Activated CD4-positive, alpha-beta T cell treated with anti-CD3 and anti-CD28 coated beads, Interleukin-2, amount 50 U/mL, for 1 hour (primary cell): ENCODE results near the gene TMEM132D.

Experiments
- DNase-seq: peaks from one replicate; pipeline ENCODE4 v3.0.0-alpha.2; 2020

Gene TMEM132D

GRCh38 chr12:129871991-129872972 lies 31.5 kb downstream of the TMEM132D start:
- DNase-seq, result no peak

DNA sequence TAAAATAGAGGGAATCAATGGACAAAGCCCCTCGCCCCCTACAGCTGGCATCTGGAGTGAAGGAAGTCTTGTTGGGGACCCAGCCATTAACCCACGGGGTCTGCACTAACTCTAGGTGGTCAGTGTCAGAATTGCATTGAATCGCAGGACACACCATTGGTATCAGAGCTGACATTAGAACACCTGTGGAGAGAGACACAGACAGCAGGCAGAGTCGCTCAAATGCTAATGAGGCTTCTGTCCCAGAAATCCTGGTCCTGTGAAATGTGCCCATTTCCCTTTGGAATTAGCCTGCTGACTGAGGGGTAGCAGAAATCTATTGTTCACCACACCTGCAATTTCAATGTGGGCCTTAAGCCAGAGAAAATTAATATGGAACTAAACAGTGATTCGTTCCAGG lies 33.0 kb downstream of the TMEM132D start:
- no peak for DNase-seq

- no peak for DNase-seq
Observed at GRCh38 chr12:129870136-129870535, 33.7 kb downstream of the TMEM132D start.

DNA sequence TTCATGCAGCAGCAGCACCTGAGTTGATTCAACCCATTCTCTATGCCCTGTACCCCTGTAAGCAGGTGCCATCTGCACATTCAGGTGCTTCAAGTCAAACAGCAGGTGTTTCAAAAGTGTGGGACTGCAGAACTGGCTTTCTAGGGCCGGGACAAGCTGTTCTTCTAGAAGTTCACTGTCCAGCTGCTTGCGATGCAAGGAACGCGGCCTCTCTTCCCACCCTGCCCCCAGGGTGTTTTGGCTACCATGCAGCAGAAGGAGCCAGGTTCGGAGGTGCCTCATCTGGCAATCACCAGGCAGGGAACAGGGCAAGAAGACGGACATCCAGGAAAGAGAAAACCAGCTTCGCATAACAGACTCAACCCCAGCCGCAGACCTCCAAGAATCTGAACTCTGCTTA lies 35.2 kb downstream of the TMEM132D start:
- no peak for DNase-seq

DNA sequence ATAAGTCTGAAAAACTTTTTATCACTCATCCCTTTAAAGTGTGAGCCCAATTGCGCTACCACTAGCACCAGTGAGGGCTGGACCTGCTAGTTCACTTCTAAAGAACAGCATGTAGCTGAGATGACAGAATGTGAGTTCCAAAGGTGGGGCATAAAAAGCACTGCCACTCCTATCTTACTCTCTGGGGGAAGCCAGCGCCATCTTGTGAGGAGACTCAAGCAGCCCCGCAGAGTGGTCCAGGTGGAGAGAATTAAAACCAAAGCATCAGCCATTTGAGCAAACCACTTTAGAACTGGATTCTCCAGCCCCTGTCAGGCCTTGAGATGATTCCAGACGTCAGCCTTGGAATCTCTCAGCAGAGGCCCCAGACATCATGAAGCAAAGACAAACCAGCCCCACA lies 39.9 kb downstream of the TMEM132D start:
- no peak for DNase-seq

DNA sequence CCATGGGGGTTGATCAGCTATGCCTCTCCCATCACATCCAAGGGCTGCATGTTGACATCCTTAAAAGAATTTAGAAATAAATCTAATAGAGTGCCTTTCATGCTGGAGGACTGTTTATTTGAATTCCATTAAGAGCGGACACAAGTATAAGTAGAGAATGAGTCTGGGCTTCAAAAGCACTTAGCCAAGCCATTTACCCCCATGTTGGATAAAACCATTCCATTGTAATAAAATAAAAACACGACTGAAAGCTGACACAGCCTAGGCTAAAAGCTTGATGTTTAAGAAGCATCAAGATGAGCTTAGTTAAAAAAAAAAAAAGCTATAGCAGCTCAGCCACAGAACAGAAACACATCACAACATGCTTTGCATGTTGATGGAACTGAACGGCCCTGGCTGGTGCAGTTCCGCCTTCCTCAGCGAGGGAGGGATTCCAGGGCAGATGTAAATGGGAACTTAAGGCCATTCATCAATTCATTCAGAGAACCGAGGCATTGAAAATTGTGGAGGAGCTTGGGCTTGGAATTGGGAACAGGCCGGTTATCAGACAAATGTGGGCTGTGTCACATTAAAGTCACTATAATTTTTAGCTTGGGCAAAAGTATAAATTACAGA lies 41.2 kb downstream of the TMEM132D start:
- DNase-seq, result no peak

- no peak for DNase-seq
Observed at GRCh38 chr12:129861951-129862350, 41.9 kb downstream of the TMEM132D start.

- DNase-seq, result no peak
Observed at GRCh38 chr12:129854591-129854990, 49.2 kb downstream of the TMEM132D start.

DNA sequence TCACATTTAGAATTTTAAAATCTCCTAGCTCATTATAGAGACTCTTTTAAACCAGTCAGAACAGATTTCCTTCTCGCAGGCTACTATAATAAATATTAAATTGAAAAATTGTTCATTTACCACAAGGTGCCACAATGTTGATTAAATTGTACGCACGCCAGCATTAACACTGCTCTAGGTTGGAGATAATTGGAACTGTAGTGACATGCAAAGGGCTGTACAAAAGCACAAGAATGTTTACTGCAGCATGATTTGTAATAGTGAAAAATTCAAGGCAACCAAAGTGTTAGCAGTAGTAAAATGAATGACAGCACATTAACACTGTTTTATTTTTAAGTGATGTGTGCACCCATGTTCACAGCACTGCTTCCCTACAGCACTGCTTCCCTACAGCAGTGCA lies 52.5 kb downstream of the TMEM132D start:
- DNase-seq, result no peak

DNA sequence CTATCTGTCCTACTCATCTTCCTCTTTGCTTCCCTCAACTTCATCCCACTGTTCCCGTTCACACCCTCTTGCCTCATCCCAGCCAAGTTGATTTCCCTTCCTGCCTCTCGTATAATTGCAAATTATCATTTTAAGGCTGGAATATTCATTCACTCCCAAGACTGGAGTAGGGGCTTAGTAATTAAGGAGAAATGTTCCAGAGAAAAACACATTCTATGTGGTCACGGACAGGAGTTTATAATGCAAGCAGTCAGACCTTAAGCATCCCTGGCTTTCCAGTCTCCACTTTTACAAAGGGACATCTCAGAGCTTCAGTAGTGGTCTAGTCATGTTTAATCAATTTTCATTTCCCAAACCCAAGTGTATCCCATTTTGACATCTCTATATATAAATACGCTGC lies 54.9 kb downstream of the TMEM132D start:
- no peak for DNase-seq

GRCh38 chr12:129847063-129847462 lies 56.8 kb downstream of the TMEM132D start:
- DNase-seq, result no peak

DNA sequence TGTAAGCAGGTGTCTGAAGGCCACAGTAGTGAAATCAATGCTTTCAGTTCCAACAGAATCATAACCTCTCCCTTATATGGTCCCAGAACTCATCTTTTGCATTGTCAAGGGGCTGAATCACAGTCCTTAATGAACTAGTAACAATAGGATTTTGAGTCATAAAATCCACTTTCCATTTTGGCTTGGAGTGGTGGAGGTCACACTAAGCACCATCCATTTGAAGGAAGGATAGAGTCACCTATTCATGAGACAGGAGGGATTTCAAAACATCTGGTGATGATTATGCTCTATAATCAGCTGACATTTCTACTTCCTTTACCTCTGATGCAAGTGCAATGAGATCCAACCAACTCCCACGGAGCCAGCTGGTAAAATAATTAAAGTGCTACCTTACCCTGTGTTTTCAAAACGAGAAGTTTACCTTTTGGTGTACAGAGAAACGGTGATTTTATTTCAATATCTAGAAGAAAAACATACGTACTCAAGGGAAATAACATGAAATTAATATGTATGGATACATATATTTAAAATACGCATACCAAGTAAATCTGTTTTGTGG lies 59.1 kb downstream of the TMEM132D start:
- no peak for DNase-seq

GRCh38 chr12:129841251-129841650 lies 62.6 kb downstream of the TMEM132D start:
- no peak for DNase-seq

DNA sequence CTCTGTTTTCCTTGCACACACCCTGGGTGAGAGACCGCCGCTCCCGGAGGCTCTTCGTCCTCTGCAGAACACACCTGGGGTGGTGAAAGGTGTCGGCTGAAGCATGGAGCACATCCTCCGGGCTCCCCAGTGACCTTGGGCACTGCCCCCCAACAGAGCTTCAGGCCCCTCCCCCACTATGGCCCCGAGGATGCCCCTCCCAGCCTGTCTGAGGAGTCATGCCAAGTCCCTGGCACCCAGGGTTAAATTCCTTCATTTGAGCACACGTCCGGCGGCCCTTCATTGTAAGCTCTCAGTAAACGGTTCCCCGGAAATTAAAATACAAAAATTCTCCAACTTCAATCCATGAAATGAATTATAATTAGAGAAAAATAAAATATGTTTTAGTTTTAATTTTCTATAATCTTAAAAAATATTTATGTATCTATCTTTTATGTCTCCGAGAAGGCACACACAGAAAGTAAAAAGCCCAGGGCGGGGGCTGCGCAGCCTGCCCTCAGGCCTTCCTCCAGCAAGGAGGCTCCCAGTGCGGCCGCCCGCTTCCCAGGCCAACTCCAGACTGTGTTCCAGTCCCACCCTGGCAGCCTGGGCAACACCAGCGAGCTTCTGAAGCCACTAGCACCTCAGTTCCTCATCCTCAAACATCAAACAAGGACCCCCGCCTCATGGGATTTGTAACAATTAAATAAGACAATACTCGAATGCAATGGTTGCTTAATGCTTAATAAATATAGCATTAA lies 63.5 kb downstream of the TMEM132D start:
- DNase-seq, result no peak

DNA sequence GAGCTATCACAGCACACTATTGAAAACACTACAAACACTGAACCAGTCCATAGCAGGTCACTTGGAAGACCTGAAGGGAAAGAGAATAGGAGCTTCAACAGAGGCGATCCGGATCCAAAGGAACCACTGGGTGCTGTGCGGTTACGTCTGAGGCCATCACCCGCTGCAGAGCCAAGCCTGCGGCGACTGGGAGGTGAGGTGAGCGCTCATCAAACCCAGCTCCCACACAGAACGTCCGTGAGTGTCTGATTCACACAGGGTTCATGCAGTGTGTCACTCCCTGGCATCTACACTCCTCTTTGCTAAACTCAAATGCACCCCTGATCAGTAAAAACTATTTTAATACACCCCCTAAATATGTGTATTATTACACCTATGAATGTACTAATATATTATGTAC lies 64.1 kb downstream of the TMEM132D start:
- DNase-seq, result no peak

- no peak for DNase-seq
Observed at GRCh38 chr12:129831294-129831693, 72.5 kb downstream of the TMEM132D start.

- no peak for DNase-seq
Observed at GRCh38 chr12:129830796-129831195, 73.0 kb downstream of the TMEM132D start.

DNA sequence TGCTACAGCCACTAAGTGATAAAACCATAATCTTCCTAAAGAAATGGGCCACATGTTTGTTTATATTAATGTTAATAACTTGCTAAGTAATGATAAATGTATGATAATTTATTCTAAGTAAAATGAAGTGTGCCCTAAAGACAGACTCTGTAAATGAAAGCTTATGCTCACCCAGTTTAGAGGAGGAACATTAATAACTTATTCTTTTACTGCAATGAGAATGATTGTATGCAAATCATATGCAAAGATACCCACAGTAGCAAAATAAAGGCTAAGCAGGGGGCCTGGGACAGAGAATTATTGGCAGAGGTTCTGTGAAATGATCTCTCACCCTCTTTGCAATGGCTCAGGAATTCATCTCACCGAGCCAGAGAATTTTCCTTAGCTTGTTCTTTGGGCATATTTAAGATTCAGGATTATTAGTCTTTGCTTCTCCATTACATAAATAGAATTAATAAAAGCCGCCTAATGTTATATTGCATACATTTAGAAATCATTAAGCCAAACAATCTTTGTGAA lies 75.9 kb downstream of the TMEM132D start:
- DNase-seq, result no peak

- no peak for DNase-seq
Observed at GRCh38 chr12:129827102-129827865, 76.5 kb downstream of the TMEM132D start.

- DNase-seq, result no peak
Observed at GRCh38 chr12:129826273-129826672, 77.6 kb downstream of the TMEM132D start.

DNA sequence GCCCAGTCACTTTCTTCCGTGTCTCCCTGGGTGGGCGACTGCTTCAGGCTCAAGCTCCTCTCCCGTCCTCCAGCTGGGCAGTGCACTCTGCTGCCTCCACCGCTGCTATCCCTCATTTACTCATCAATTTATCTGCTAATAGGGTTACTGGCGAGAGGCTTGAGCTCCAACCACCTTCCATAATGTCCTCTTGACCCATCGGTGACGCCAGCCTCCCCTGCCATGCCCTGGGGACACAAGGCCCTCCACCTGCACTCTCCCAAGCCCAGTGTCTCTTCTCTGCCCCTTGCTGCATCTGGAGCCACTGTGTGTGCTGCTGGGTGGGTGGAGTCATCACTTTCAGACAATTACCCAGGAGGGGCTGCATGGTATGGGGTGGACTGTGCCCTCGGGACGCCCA lies 78.5 kb downstream of the TMEM132D start:
- no peak for DNase-seq

- DNase-seq, result no peak
Observed at GRCh38 chr12:129821964-129822363, 81.9 kb downstream of the TMEM132D start.
